Pancreas (tissue), 10 donors: ENCODE results near the gene GATA6. TPM values are rescaled to one million over a fixed set of nuclear protein-coding genes. Genes with fewer than 3 reads are reported as not detected.
A peak's percentile ranks its signal among the peaks of the same experiment; 100 is the strongest.

ENCODE experiments used
- ATAC-seq, 4 donors: fragments of 200-7000 bp; cut with Tn5 transposase; one replicate each; pipeline versions ENCODE4 v1.8.0 to v1.9.1; 2020; ENCODE audit warnings: mild to moderate bottlenecking in 4 of 4, moderate library complexity in 4 of 4
- DNase-seq, 6 donors: peaks; one replicate each; pipeline ENCODE4 v3.0.0-alpha.2; 2020
- FAIRE-seq: peaks from 2 replicates; lab custom pipeline; 2012; peaks lifted over from hg19 to GRCh38; lab: Jason Lieb, UNC
- H3K27ac ChIP-seq, 4 donors: fragments of 200-600 bp; sonication (generic); 1 replicate in 3 of 4; 2 replicates in 1 of 4; pipeline versions ENCODE4 v1.5.0 to v1.8.0; 2020
- H3K27me3 ChIP-seq, 4 donors: fragments of 200-600 bp; one replicate each; pipeline ENCODE4 v1.8.0; 2021
- H3K36me3 ChIP-seq, 3 donors: fragments of 200-600 bp; sonication (generic) in 1 of 3; one replicate each; pipeline versions ENCODE4 v1.5.0 to v1.8.0; 2020 to 2021
- H3K4me1 ChIP-seq, 3 donors: fragments of 200-600 bp; one replicate each; pipeline ENCODE4 v1.8.0; 2021
- H3K4me3 ChIP-seq, 4 donors: fragments of 200-600 bp; sonication (generic) in 2 of 4; one replicate each; pipeline versions ENCODE4 v1.5.0 to v1.8.0; 2020 to 2021
- H3K9me3 ChIP-seq, 4 donors: fragments of 200-600 bp; one replicate each; pipeline ENCODE4 v1.8.0; 2021
- WGBS, 2 donors: extraction: QIAGEN DNeasy Blood & Tissue Kit; methylation state at CpG; one replicate each; pipeline ENCODE4 v1.1.7; 2013; 5-methylcytosine and 5-hydroxymethylcytosine counted together
- intact Hi-C, 3 donors: fragments of 100-400 bp; cut with DNase I; formaldehyde crosslinking; loops; one replicate each; pipeline versions ENCODE4 v1.11.1 to v1.14.2; 2022
- polyA plus RNA-seq, 2 donors: library from polyadenylated mRNA; stranded (reverse); fragments of 200-250 nt; gene quantifications; one replicate each; pipeline ENCODE4 v1.2.3, GENCODE V29; 2013
- total RNA-seq, 6 donors: library from RNA; stranded (reverse); fragmentation: NEBNext Ultra II Directional in 4 of 6; extraction: Animal tissue kit (Norgen Biotek cat#: 25700) in 4 of 6; gene quantifications; one replicate each; pipeline versions ENCODE4 v1.2.1 to v1.2.4, GENCODE V29; 2021 to 2023
- TF ChIP-seq, protein P1 (sequence below), 4 donors: fragments of 200-600 bp; sonication (generic) in 3 of 4; IDR thresholded peaks; one replicate each; pipeline versions ENCODE4 v1.5.0 to v1.8.0; 2021; ENCODE audit warnings: antibody characterized with exemption in 4 of 4
- donor health status: healthy with polysubstance abuse.
- donor health status: DM: no; HTN: no; CAD: no; lungs with moderate emphysema.
- donor health status: DM: no; HTN: no; CAD: no.
- donor health status: control.
- donor health status: control.
- donor health status: Bipolar disorder and iron deficiency.
- donor health status: DM: yes; HTN: yes; CAD: no.
- donor health status: DM: no; HTN: no; CAD: no.
- donor health status: DM: no; HTN: no; CAD: no.
- donor health status: DM: yes; HTN: yes; CAD: no.

GATA6 gene
- total and polyA plus RNA-seq, 8 donors = 15.4 to 36.4 (median 21.8) TPM

DNA sequence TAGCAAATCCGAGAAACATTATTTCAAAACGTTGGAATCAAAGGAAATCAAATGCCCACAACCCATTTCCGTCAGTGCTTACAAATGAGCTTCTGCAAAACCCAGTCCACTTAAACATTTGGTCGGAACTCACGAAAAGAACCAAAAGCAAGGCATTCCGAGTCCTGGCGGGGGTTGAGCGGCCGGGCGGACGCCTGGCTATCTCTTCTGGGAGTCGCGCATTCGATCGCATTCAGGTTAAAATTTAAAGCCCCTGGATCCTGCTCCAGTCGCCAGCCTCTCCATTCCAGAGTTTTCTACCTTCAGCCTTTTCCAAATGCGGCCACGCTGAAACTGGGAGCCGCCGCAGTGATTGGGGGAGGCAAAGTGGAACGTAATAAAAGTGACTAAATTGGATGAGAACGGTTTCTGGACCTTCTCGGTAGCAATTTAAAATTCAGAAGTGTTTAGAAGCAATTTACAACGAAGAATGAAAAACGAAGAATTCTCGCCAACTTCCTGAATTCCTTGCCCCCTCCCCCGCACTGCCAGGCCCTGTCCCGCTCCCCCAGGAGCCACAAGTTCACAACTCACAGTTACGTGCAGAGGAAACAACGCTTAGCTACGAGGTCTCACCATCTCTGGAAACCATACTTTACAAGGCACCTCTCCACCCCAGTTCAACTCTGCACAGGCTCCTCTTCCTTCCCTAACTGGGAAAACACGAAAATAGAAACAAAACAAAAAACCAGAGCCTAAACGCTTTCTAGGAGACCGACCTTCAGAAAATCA, 1.7 kb upstream of the GATA6 start:
- peak in 5 of 6 donors; percentile 45 to 66 (median 53) for DNase-seq
- intact Hi-C loops = loop anchor here in 2 of 3 donors (5.0 to 10.0 kb wide), 4 partner anchors 63 to 163 kb away; no protein-coding TSS in a partner anchor
- TF ChIP-seq, protein P1, sequence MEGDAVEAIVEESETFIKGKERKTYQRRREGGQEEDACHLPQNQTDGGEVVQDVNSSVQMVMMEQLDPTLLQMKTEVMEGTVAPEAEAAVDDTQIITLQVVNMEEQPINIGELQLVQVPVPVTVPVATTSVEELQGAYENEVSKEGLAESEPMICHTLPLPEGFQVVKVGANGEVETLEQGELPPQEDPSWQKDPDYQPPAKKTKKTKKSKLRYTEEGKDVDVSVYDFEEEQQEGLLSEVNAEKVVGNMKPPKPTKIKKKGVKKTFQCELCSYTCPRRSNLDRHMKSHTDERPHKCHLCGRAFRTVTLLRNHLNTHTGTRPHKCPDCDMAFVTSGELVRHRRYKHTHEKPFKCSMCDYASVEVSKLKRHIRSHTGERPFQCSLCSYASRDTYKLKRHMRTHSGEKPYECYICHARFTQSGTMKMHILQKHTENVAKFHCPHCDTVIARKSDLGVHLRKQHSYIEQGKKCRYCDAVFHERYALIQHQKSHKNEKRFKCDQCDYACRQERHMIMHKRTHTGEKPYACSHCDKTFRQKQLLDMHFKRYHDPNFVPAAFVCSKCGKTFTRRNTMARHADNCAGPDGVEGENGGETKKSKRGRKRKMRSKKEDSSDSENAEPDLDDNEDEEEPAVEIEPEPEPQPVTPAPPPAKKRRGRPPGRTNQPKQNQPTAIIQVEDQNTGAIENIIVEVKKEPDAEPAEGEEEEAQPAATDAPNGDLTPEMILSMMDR (IDR thresholded peaks at IDR 0.05) = no peak
- no peaks in the 10 kb centered on the region for H3K27me3 ChIP-seq
- H3K36me3 ChIP-seq = peaks cover 0 to 11% (median 0%) of the 10 kb centered on the region in 3 donors
- peak overlapping the region; percentile 87 to 99 (median 96) for H3K27ac ChIP-seq
- peak overlapping the region; percentile 69 to 90 (median 80) for H3K4me3 ChIP-seq
- no peak for FAIRE-seq
- no peaks in the 10 kb centered on the region for H3K9me3 ChIP-seq
- peak in 2 of 4 donors; percentile 6 to 10 for ATAC-seq
- 1 to 3% methylated on average over 34 of the region's 34 CpGs for WGBS, 2 donors
- H3K4me1 ChIP-seq = peaks cover 0 to 8% (median 0%) of the 10 kb centered on the region in 3 donors

DNA sequence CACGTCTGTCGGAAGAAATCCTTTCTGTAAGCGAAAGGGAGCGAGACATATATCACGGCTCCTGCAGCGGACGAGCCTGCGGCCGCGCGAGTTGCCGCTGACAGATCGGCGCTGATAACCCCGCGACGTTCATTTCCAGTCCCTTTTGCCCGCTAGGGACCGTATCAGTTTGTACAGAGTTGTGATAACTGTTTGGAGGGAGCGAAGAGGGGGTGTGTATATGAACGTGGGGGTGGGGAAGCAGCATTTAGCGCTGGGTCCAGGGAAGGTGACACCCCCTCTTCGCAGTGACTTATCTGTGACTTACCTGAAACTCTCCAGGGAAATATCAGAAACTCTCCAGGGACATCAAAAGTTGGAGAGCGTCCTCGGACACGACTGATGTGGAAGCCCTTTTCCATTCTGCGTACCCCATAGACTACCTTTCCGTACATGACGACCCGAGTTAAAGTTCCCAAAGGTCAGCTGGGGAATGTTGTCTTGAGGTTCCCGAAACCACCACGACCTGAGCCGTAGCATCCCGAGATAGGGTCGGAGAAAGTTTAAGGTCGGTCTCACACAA, 948 bp upstream of the GATA6 start:
- Histone ChIP-seq H3K9me3 (no peaks in the 10 kb centered on the region), H3K27ac (peak overlapping the region; percentile 87 to 99 (median 96)), H3K4me1 (peaks cover 0 to 7% (median 0%) of the 10 kb centered on the region in 3 donors), H3K36me3 (peaks cover 0 to 11% (median 0%) of the 10 kb centered on the region in 3 donors), H3K4me3 (peak overlapping the region; percentile 69 to 90 (median 80)), H3K27me3 (no peaks in the 10 kb centered on the region)
- intact Hi-C loops = loop anchor here in 2 of 3 donors (5.0 to 10.0 kb wide), 4 partner anchors 64 to 164 kb away; no protein-coding TSS in a partner anchor
- peak in 5 of 6 donors; percentile 48 to 73 (median 59) for DNase-seq
- WGBS, 2 donors = 0 to 1% methylated on average over 36 of the region's 36 CpGs
- TF ChIP-seq, protein P1 (IDR thresholded peaks at IDR 0.05) = peak in 1 of 4 donors; percentile 11
- no peak for FAIRE-seq
- ATAC-seq = peak in 3 of 4 donors; percentile 8 to 11 (median 10)

DNA sequence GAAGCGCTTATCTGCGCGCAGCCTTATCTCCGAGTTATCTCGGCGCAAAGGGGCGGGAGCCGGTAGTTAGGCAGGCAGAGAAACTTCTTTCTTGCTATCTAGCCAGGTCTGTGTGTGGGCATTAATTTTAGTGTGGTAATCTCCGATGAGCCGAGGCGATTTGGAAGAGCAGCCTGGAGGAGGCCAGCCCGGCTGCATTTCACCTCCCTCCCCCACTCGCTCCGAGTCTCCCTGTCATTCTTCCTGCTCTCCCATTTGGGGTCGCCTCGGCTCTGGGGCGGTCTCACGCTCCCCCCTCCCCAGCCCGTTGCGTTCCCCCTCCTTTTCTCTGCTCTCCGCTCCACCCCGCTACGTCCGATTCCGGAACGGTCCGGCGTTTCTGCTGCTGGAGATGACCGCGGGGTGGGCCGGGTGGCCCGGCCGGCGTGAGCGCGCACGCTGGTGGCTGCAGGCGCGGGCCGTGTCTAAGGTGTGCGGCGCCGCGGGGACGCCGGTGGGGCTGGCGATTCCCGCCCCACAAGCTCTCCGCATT, 566 bp downstream of the GATA6 start:
- H3K27me3 ChIP-seq = no peaks in the 10 kb centered on the region
- no peaks in the 10 kb centered on the region for H3K9me3 ChIP-seq
- TF ChIP-seq, protein P1 (IDR thresholded peaks at IDR 0.05) = no peak
- no peaks in the 10 kb centered on the region for H3K4me1 ChIP-seq
- peaks cover 0 to 11% (median 0%) of the 10 kb centered on the region in 3 donors for H3K36me3 ChIP-seq
- WGBS, 2 donors = 0% methylated on average over 36 to 49 of the region's 49 CpGs
- intact Hi-C loops = loop anchor here in 2 of 3 donors (5.0 to 10.0 kb wide), 6 partner anchors 65 to 395 kb away; no protein-coding TSS in a partner anchor
- peak; percentile 3 to 22 (median 10) for ATAC-seq
- H3K4me3 ChIP-seq = peak overlapping the region; percentile 69 to 90 (median 80)
- peak overlapping the region; percentile 87 to 99 (median 96) for H3K27ac ChIP-seq
- peak in 4 of 6 donors; percentile 55 to 81 (median 62) for DNase-seq
- FAIRE-seq = no peak

DNA sequence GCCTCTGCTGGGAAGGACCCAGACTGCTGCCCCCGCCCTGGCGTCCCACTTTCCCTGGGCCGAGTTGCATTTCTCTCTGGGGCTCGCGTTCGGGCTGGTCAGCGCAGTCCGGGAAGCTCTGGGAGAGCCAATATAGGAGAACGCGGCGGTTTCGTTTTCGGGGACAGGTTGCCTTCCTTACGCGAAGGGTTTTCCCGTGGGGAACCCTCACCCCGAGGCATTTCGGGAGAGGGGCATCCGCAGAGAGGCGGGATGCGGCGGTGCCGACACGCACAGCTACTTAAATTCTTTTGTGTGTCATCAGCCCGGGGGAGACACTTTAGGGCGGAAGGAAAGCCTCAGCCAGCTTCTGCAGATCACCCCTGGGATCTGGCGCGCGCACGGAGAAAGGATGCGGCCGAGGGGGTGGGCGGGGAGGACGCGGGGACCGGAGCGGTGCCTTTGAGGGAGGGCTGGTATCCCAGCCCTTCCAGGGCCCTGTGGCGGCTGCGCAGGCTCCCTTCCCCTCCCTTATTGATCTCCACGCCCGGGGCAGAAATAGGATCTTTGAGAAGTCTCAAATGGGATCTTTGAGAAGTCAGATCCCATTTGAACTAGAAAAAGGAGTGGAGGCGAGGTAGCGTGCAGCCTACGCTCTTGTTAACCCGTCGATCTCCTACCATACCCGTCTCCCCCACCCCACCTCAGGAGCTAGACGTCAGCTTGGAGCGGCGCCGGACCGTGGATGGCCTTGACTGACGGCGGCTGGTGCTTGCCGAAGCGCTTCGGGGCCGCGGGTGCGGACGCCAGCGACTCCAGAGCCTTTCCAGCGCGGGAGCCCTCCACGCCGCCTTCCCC, 1.2 kb downstream of the GATA6 start:
- no peaks in the 10 kb centered on the region for H3K4me1 ChIP-seq
- H3K27me3 ChIP-seq = no peaks in the 10 kb centered on the region
- peaks cover 0 to 11% (median 0%) of the 10 kb centered on the region in 3 donors for H3K36me3 ChIP-seq
- peak overlapping the region; percentile 69 to 90 (median 80) for H3K4me3 ChIP-seq
- ATAC-seq (peak in 3 of 4 donors; percentile 2 to 6 (median 5)), FAIRE-seq (no peak), DNase-seq (peak; percentile 67 to 85 (median 76))
- H3K9me3 ChIP-seq = no peaks in the 10 kb centered on the region
- WGBS, 2 donors = 0% methylated on average over 65 to 66 of the region's 66 CpGs
- peak overlapping the region; percentile 87 to 99 (median 96) for H3K27ac ChIP-seq
- intact Hi-C loops = loop anchor here in 2 of 3 donors (10.0 kb wide), 2 partner anchors 174 to 394 kb away; no protein-coding TSS in a partner anchor
- TF ChIP-seq, protein P1 (IDR thresholded peaks at IDR 0.05) = no peak
